Parathyroid adenoma (tissue), 2 donors: ENCODE measurements around the gene TTC13.

Experiments
- H2AFZ ChIP-seq: fragments of 300-600 bp; sonication (generic); one replicate; pipeline ENCODE4 v1.7.0; 2017; ENCODE audit warnings: antibody characterized with exemption, mild to moderate bottlenecking
- H3K27ac ChIP-seq: fragments of 300-600 bp; sonication (generic); one replicate; pipeline ENCODE4 v1.7.0; 2017
- H3K27me3 ChIP-seq: fragments of 300-600 bp; sonication (generic); one replicate; pipeline ENCODE4 v1.7.0; 2017; ENCODE audit warnings: low read length; ENCODE audit not compliant: control insufficient read depth, insufficient read depth
- H3K36me3 ChIP-seq: fragments of 300-600 bp; sonication (generic); one replicate; pipeline ENCODE4 v1.7.0; 2017; ENCODE audit warnings: low read length; ENCODE audit not compliant: control insufficient read depth, insufficient read depth
- H3K4me1 ChIP-seq: fragments of 300-600 bp; sonication (generic); one replicate; pipeline ENCODE4 v1.7.0; 2017; ENCODE audit warnings: control low read depth
- H3K4me2 ChIP-seq: fragments of 300-600 bp; sonication (generic); one replicate; pipeline ENCODE4 v1.7.0; 2017; ENCODE audit warnings: low read length
- H3K4me3 ChIP-seq: fragments of 300-600 bp; sonication (generic); one replicate; pipeline ENCODE4 v1.7.0; 2017; ENCODE audit warnings: low read depth, low read length
- H3K79me2 ChIP-seq: fragments of 300-600 bp; sonication (generic); one replicate; pipeline ENCODE4 v1.7.0; 2017; ENCODE audit warnings: control low read depth
- H3K9ac ChIP-seq: fragments of 300-600 bp; sonication (generic); one replicate; pipeline ENCODE4 v1.7.0; 2017; ENCODE audit warnings: mild to moderate bottlenecking
- H3K9me3 ChIP-seq: fragments of 300-600 bp; sonication (generic); one replicate; pipeline ENCODE4 v1.7.0; 2017; ENCODE audit warnings: low read length; ENCODE audit not compliant: control insufficient read depth
- CTCF ChIP-seq: fragments of 300-600 bp; sonication (generic); IDR thresholded peaks from one replicate; pipeline ENCODE4 v1.7.0; 2017; ENCODE audit warnings: antibody characterized with exemption, mild to moderate bottlenecking
- donor health status: primary hyperparathyroidism.

Gene TTC13

GRCh38 chr1:230902349-230902923, 76.2 kb downstream of the TTC13 start:
- Histone ChIP-seq H3K4me1 (no peaks in the 10 kb centered on the region), H3K4me3 (no peak overlapping the region), H3K79me2 (no peaks in the 10 kb centered on the region), H3K9ac (no peak overlapping the region), H3K4me2 (no peak overlapping the region), H3K9me3 (no peaks in the 10 kb centered on the region), H2AFZ (no peak overlapping the region), H3K36me3 (no peaks in the 10 kb centered on the region), H3K27me3 (no peaks in the 10 kb centered on the region), H3K27ac (no peak overlapping the region)
- no peak for TF ChIP-seq CTCF

GRCh38 chr1:230901671-230902070, 77.0 kb downstream of the TTC13 start:
- TF ChIP-seq CTCF: no peak
- no peaks in the 10 kb centered on the region for H3K36me3 ChIP-seq
- no peak overlapping the region for H2AFZ ChIP-seq
- no peaks in the 10 kb centered on the region for H3K27me3 ChIP-seq
- H3K9ac ChIP-seq: no peak overlapping the region
- no peaks in the 10 kb centered on the region for H3K9me3 ChIP-seq
- H3K4me1 ChIP-seq: no peaks in the 10 kb centered on the region
- no peak overlapping the region for H3K4me3 ChIP-seq
- H3K4me2 ChIP-seq: no peak overlapping the region
- no peaks in the 10 kb centered on the region for H3K79me2 ChIP-seq
- no peak overlapping the region for H3K27ac ChIP-seq

- H3K4me2 ChIP-seq: no peak overlapping the region
- no peaks in the 10 kb centered on the region for H3K9me3 ChIP-seq
- no peaks in the 10 kb centered on the region for H3K4me1 ChIP-seq
- no peak overlapping the region for H2AFZ ChIP-seq
- no peaks in the 10 kb centered on the region for H3K36me3 ChIP-seq
- H3K79me2 ChIP-seq: no peaks in the 10 kb centered on the region
- H3K27me3 ChIP-seq: no peaks in the 10 kb centered on the region
- H3K9ac ChIP-seq: no peak overlapping the region
- no peak overlapping the region for H3K27ac ChIP-seq
- H3K4me3 ChIP-seq: no peak overlapping the region
- no peak for TF ChIP-seq CTCF
Measured at GRCh38 chr1:230900984-230901383, 77.7 kb downstream of the TTC13 start.

GRCh38 chr1:230899841-230900251, 78.8 kb downstream of the TTC13 start:
- TF ChIP-seq CTCF: no peak
- Histone ChIP-seq H3K4me2 (no peak overlapping the region), H3K27me3 (no peaks in the 10 kb centered on the region), H2AFZ (no peak overlapping the region), H3K36me3 (no peaks in the 10 kb centered on the region), H3K27ac (no peak overlapping the region), H3K79me2 (no peaks in the 10 kb centered on the region), H3K4me1 (no peaks in the 10 kb centered on the region), H3K4me3 (no peak overlapping the region), H3K9me3 (no peaks in the 10 kb centered on the region), H3K9ac (no peak overlapping the region)

- Histone ChIP-seq H3K9me3 (no peaks in the 10 kb centered on the region), H3K27me3 (no peaks in the 10 kb centered on the region), H3K4me1 (no peaks in the 10 kb centered on the region), H3K79me2 (no peaks in the 10 kb centered on the region), H3K27ac (no peak overlapping the region), H3K4me2 (no peak overlapping the region), H3K4me3 (no peak overlapping the region), H3K36me3 (no peaks in the 10 kb centered on the region), H3K9ac (no peak overlapping the region), H2AFZ (no peak overlapping the region)
- TF ChIP-seq CTCF: no peak
Measured at GRCh38 chr1:230898748-230899147, 79.9 kb downstream of the TTC13 start.
